IMR-90 (cell line): ENCODE data around the gene KDM4B. TPM values are rescaled to one million over a fixed set of nuclear protein-coding genes. Genes with fewer than 3 reads are reported as not detected.

Experiments used
- ATAC-seq: fragments of 200-7000 bp; cut with Tn5 transposase; 2 replicates; pipeline ENCODE4 v1.9.1; 2020; ENCODE audit warnings: low read depth, mild to moderate bottlenecking, moderate library complexity
- BruUV-seq: library from RNA; stranded (reverse); fragments of 400-500 nt; replicated peaks from 2 replicates; lab custom pipeline; 2021; lab: Mats Ljungman, UMichigan
- CTCF ChIA-PET: fragments of 300-600 bp; formaldehyde crosslinking; extraction: SDS; loops from one replicate; lab custom pipeline; 2021; ENCODE audit warnings: antibody characterized with exemption; lab: Yijun Ruan, JAX
- POLR2A ChIA-PET: fragments of 300-600 bp; sonication (Branson Sonifier 250); formaldehyde crosslinking; loops from one replicate; lab custom pipeline; 2022; ENCODE audit warnings: antibody characterized with exemption; ENCODE audit not compliant: unreplicated experiment; lab: Charles Lee
- DNase-seq: peaks from one replicate; pipeline ENCODE4 v3.0.0; 2013
- H2AFZ ChIP-seq: replicated peaks from 2 replicates; pipeline ENCODE3; 2013; ENCODE audit warnings: low read length, mild to moderate bottlenecking; ENCODE audit not compliant: poor library complexity
- H2AK5ac ChIP-seq: 2 replicates; pipeline ENCODE4 v1.6.1; 2013; ENCODE audit warnings: low read depth, low read length, inconsistent platforms
- H2AK9ac ChIP-seq: replicated peaks from 2 replicates; pipeline ENCODE3; 2013; ENCODE audit warnings: mild to moderate bottlenecking, low read depth, low read length, moderate library complexity; ENCODE audit not compliant: poor library complexity
- H2BK120ac ChIP-seq: 2 replicates; pipeline ENCODE4 v1.6.1; 2013; ENCODE audit warnings: low read depth, low read length, inconsistent platforms
- H2BK15ac ChIP-seq: 3 replicates; pipeline ENCODE4 v1.6.1; 2013; ENCODE audit warnings: low read depth, low read length, inconsistent platforms
- H2BK20ac ChIP-seq: 2 replicates; pipeline ENCODE4 v1.6.1; 2013; ENCODE audit warnings: low read depth, mild to moderate bottlenecking, inconsistent platforms, low read length, moderate library complexity
- H2BK5ac ChIP-seq: 2 replicates; pipeline ENCODE4 v1.6.1; 2013; ENCODE audit warnings: mild to moderate bottlenecking, low read depth, low read length, inconsistent platforms; ENCODE audit not compliant: poor library complexity, severe bottlenecking
- H3K14ac ChIP-seq: replicated peaks from 2 replicates; pipeline ENCODE4 v1.6.1; 2013; ENCODE audit warnings: low read depth, low read length, inconsistent platforms
- H3K18ac ChIP-seq: 2 replicates; pipeline ENCODE4 v1.6.1; 2013; ENCODE audit warnings: low read depth, low read length, control low read depth
- H3K23ac ChIP-seq: 2 replicates; pipeline ENCODE4 v1.6.1; 2013; ENCODE audit warnings: low read depth, low read length, inconsistent platforms
- H3K27ac ChIP-seq: 2 replicates; pipeline ENCODE4 v1.5.1; 2013; ENCODE audit warnings: mild to moderate bottlenecking, control low read depth, low read length; ENCODE audit not compliant: insufficient read depth
- H3K27me3 ChIP-seq: 2 replicates; pipeline ENCODE4 v1.6.1; 2013; ENCODE audit warnings: low read length; ENCODE audit not compliant: control insufficient read depth, insufficient read depth
- H3K36me3 ChIP-seq: 2 replicates; pipeline ENCODE4 v1.6.1; 2013; ENCODE audit warnings: low read length, mixed read lengths; ENCODE audit not compliant: control insufficient read depth, insufficient read depth
- H3K4ac ChIP-seq: 2 replicates; pipeline ENCODE4 v1.6.1; 2013; ENCODE audit warnings: low read depth, low read length, inconsistent platforms
- H3K4me1 ChIP-seq: 2 replicates; pipeline ENCODE4 v1.6.1; 2013; ENCODE audit warnings: low read length, mixed read lengths; ENCODE audit not compliant: control insufficient read depth, insufficient read depth
- H3K4me2 ChIP-seq: 2 replicates; pipeline ENCODE4 v1.6.1; 2013; ENCODE audit warnings: low read depth, mild to moderate bottlenecking, control low read depth, low read length, moderate library complexity
- H3K4me3 ChIP-seq: 2 replicates; pipeline ENCODE4 v1.5.1; 2013; ENCODE audit warnings: low read depth, mild to moderate bottlenecking, control low read depth, low read length, moderate library complexity; ENCODE audit not compliant: insufficient read depth
- H3K56ac ChIP-seq: 2 replicates; pipeline ENCODE4 v1.6.1; 2013; ENCODE audit warnings: low read length, inconsistent platforms; ENCODE audit not compliant: insufficient read depth; ENCODE audit errors: extremely low read depth
- H3K79me1 ChIP-seq, 2 experiments: 2 replicates each; pipeline ENCODE4 v1.6.1; 2013; ENCODE audit warnings: low read length in 2 of 2, inconsistent platforms in 1 of 2, low read depth in 1 of 2
- H3K9ac ChIP-seq: 2 replicates; pipeline ENCODE4 v1.6.1; 2013; ENCODE audit warnings: low read depth, low read length, control low read depth
- H3K9me1 ChIP-seq: 2 replicates; pipeline ENCODE4 v1.6.1; 2013; ENCODE audit warnings: low read length, inconsistent platforms; ENCODE audit not compliant: insufficient read depth
- H3K9me3 ChIP-seq: 2 replicates; pipeline ENCODE4 v1.6.1; 2013; ENCODE audit warnings: low read length; ENCODE audit not compliant: control insufficient read depth, insufficient read depth
- H4K20me1 ChIP-seq: 2 replicates; pipeline ENCODE4 v1.6.1; 2013; ENCODE audit warnings: low read length, inconsistent platforms; ENCODE audit not compliant: insufficient read depth
- H4K5ac ChIP-seq: 2 replicates; pipeline ENCODE4 v1.6.1; 2013; ENCODE audit warnings: mild to moderate bottlenecking, low read depth, low read length, control low read depth
- H4K8ac ChIP-seq, 2 experiments: 2 replicates each; pipeline ENCODE4 v1.6.1; 2013; ENCODE audit warnings: low read depth in 2 of 2, low read length in 2 of 2, control low read depth in 1 of 2, inconsistent platforms in 1 of 2
- H4K91ac ChIP-seq: 2 replicates; pipeline ENCODE4 v1.6.1; 2013; ENCODE audit warnings: low read depth, low read length, inconsistent platforms; ENCODE audit not compliant: insufficient read depth
- RCOR1 ChIP-seq: IDR thresholded peaks from 2 replicates; pipeline ENCODE4 v1.6.1; 2012; ENCODE audit warnings: mild to moderate bottlenecking, low read length, improper control_type of control experiment; ENCODE audit not compliant: insufficient replicate concordance
- RFX5 ChIP-seq: IDR thresholded peaks from 2 replicates; pipeline ENCODE4 v1.8.0; 2012; ENCODE audit warnings: low read depth, mild to moderate bottlenecking, low read length, moderate library complexity
- WGBS, 2 experiments: methylation state at CpG; one replicate each; pipeline versions ENCODE4 v1.1.5 to v1.1.7; 2013; ENCODE audit warnings: missing lambda C conversion rate in 2 of 2; ENCODE audit not compliant: insufficient read length in 1 of 2; ENCODE audit errors: extremely low coverage in 2 of 2; 5-methylcytosine and 5-hydroxymethylcytosine counted together
- dilution Hi-C: fragments of 300-500 bp; cut with HindIII; formaldehyde crosslinking; loops from one replicate; pipeline ENCODE4 v1.14.3; 2018; ENCODE audit warnings: low sequenced_read_pairs; ENCODE audit not compliant: unreplicated experiment
- in situ Hi-C: fragments of 300-500 bp; cut with MboI; formaldehyde crosslinking; loops from 3 replicates; pipeline ENCODE4 v1.14.3; 2019; ENCODE audit warnings: low sequenced_read_pairs, inconsistent platforms, mixed read lengths
- intact Hi-C: fragments of 100-400 bp; cut with micrococcal nuclease; formaldehyde crosslinking; loops from 2 replicates; pipeline ENCODE4 v1.10.0; 2022
- polyA plus RNA-seq, 3 experiments: library from polyadenylated mRNA; depleted of rRNA; stranded (reverse); fragments of >200 nt; gene quantifications; 2 replicates each; pipeline ENCODE4 v1.2.3, GENCODE V29; 2012; ENCODE audit warnings: low replicate concordance in 1 of 3
- total RNA-seq: library from RNA; depleted of rRNA; stranded (reverse); fragments of >200 nt; gene quantifications from 2 replicates; pipeline ENCODE4 v1.2.3, GENCODE V29; 2012

KDM4B gene
- total and polyA plus RNA-seq, 2 of the 4 experiments (the other 2 are of a cell fraction): 5.0 to 17.9 TPM

DNA sequence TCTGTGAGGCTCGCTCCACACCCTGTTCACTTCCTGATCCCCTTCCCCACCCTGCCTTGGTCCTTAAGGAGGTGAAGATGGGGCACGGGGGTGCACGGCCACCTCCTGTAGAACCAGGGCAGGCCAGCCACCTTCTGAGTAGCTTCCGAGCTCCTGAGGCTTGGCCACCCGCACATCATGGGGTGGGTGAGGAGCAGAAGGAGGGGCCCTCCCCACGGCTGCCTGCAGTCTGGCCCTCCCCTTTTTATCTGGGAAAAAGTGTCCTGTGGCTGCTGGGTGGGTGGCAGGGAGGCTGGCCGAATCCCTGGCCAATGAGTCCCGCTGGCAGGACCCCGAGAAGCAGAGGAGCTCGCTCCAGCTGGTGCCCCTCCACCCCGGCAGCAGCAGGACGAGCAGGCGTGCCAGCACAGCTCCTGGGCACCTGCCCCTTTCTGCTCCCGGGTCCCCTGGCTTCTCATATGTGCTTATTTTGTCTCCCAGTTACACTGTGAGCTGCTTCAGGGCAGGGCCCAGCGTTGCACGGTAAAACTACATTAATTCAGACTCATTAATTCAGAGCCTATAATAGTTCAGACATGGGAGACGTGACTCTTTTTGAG lies 135.0 kb downstream of the KDM4B start:
- no peak overlapping the region for H3K27ac ChIP-seq
- CTCF ChIA-PET: interaction anchor here (0.6 kb wide), 1 partner anchor 857 kb away, joined by 5 read pairs; the partner anchor contains the start of gene YJU2
- POLR2A ChIA-PET: no interaction called here
- TF ChIP-seq RFX5: no peak
- no peak for TF ChIP-seq RCOR1
- no peak overlapping the region for H4K5ac ChIP-seq
- H3K9me3 ChIP-seq: peaks cover 11% of the 10 kb centered on the region
- no peak overlapping the region for H2AFZ ChIP-seq
- H3K36me3 ChIP-seq: peaks cover 35% of the 10 kb centered on the region
- no peaks in the 10 kb centered on the region for H3K27me3 ChIP-seq
- H3K79me1 ChIP-seq: peaks cover 8 to 13% of the 10 kb centered on the region in 2 experiments; a peak in 3 of 4 replicates
- 92% methylated on average over 2 of the region's 17 CpGs; no CpG with 5 or more reads in 1 of the 2 experiments for WGBS, 2 experiments
- H4K8ac ChIP-seq: no peak overlapping the region
- ATAC-seq: no peak
- H3K23ac ChIP-seq: no peak overlapping the region
- H2AK5ac ChIP-seq: no peak overlapping the region
- H4K20me1 ChIP-seq: peaks cover 5% of the 10 kb centered on the region
- no peak overlapping the region for H2BK15ac ChIP-seq
- dilution Hi-C loops (no loop called here), intact Hi-C loops (no loop called here), in situ Hi-C loops (no loop called here)
- no peak overlapping the region for H4K91ac ChIP-seq
- no peak overlapping the region for H2AK9ac ChIP-seq
- H3K4me2 ChIP-seq: no peak overlapping the region
- no peak overlapping the region for H3K14ac ChIP-seq
- H3K4me1 ChIP-seq: no peaks in the 10 kb centered on the region; the same call in 1 of the 2 replicates
- no peak for DNase-seq
- H3K4me3 ChIP-seq: no peak overlapping the region
- no peak overlapping the region for H2BK120ac ChIP-seq
- H3K9ac ChIP-seq: no peak overlapping the region
- H3K56ac ChIP-seq: no peak overlapping the region
- no peak overlapping the region for H3K18ac ChIP-seq
- BruUV-seq: no TSS peak
- H2BK20ac ChIP-seq: no peak overlapping the region
- no peaks in the 10 kb centered on the region for H3K9me1 ChIP-seq
- H2BK5ac ChIP-seq: no peak overlapping the region
- no peak overlapping the region for H3K4ac ChIP-seq
